Measurements from ENCODE around the gene SLC23A1.
A peak's percentile ranks its signal among the peaks of the same experiment; 100 is the strongest.
"Not testable (repeated sequence)": the region's sequence is repeated elsewhere in the genome, so short reads cannot be mapped to it uniquely, and the experiment has no call there.

The SLC23A1 gene

GRCh38 chr5:139360384-139360783, 22.7 kb downstream of the SLC23A1 start:
- H3K36me3 ChIP-seq: peaks cover 72 to 100% (median 94%) of the 10 kb centered on the region in 11 experiments
- H4K20me1 ChIP-seq: peaks cover 83 to 99% (median 90%) of the 10 kb centered on the region in 11 experiments

GRCh38 chr5:139358064-139358463, 25.0 kb downstream of the SLC23A1 start:
- Histone ChIP-seq H4K20me1 (peaks cover 84 to 100% (median 93%) of the 10 kb centered on the region in 11 experiments), H3K4me2 (no peak overlapping the region), H3K27me3 (no peaks in the 10 kb centered on the region), H3K4me1 (peaks cover 0 to 28% (median 18%) of the 10 kb centered on the region in 10 experiments; a peak in 16 of 20 replicates), H3K36me3 (peaks cover 67 to 100% (median 89%) of the 10 kb centered on the region in 11 experiments), H3K27ac (no peak overlapping the region), H3K9me3 (replicated peaks in 1 of 11) (peaks cover 0 to 23% (median 11%) of the 10 kb centered on the region in 11 experiments; a peak in 15 of 22 replicates), H3K4me3 (no peak overlapping the region), H3K9ac (no peak overlapping the region)
- TF ChIP-seq Cebpa-rat (IDR thresholded peaks at IDR 0.05): no peak

More at GRCh38 chr5:139360384-139360783, 22.7 kb downstream of the SLC23A1 start:
- TF ChIP-seq Cebpa-rat (IDR thresholded peaks at IDR 0.05): no peak
- H3K9ac ChIP-seq: no peak overlapping the region
- no peaks in the 10 kb centered on the region for H3K27me3 ChIP-seq
- H3K27ac ChIP-seq: no peak overlapping the region
- H3K4me1 ChIP-seq: peaks cover 0 to 10% (median 2%) of the 10 kb centered on the region in 10 experiments; a peak in 4 of 20 replicates
- H3K4me2 ChIP-seq: no peak overlapping the region
- no peak overlapping the region for H3K4me3 ChIP-seq
- 0 out of 22 replicates have a peak, but pooled peaks cover 0 to 6% (median 0%) of the 10 kb centered on the region in 11 experiments for H3K9me3 ChIP-seq (replicated peaks in 1 of 11)

GRCh38 chr5:139355900-139356299, 27.2 kb downstream of the SLC23A1 start:
- H3K27ac ChIP-seq: not testable (repeated sequence)

GRCh38 chr5:139354186-139354585, 28.9 kb downstream of the SLC23A1 start:
- Histone ChIP-seq H3K27ac (peak overlapping the region in 4 of 11 experiments; percentile 16 to 78 (median 76); a peak in 6 of 22 replicates), H3K4me1 (peaks cover 24 to 59% (median 50%) of the 10 kb centered on the region in 10 experiments), H4K20me1 (peaks cover 72 to 100% (median 88%) of the 10 kb centered on the region in 11 experiments)

More at GRCh38 chr5:139355900-139356299, 27.2 kb downstream of the SLC23A1 start:
- H4K20me1 ChIP-seq: peaks cover 75 to 100% (median 89%) of the 10 kb centered on the region in 11 experiments
- not testable (repeated sequence) for H3K9ac ChIP-seq, H3K27me3 ChIP-seq, H3K4me2 ChIP-seq, H3K4me3 ChIP-seq
- peaks cover 65 to 88% (median 78%) of the 10 kb centered on the region in 11 experiments for H3K36me3 ChIP-seq
- H3K4me1 ChIP-seq: peaks cover 11 to 46% (median 36%) of the 10 kb centered on the region in 10 experiments; a peak in 19 of 20 replicates
- peaks cover 0 to 23% (median 11%) of the 10 kb centered on the region in 11 experiments; a peak in 15 of 22 replicates for H3K9me3 ChIP-seq (replicated peaks in 1 of 11)

GRCh38 chr5:139347863-139348262, 35.2 kb downstream of the SLC23A1 start:
- not testable (repeated sequence) for H3K9me3 ChIP-seq (replicated peaks in 1 of 11); H3K4me3 ChIP-seq; H3K9ac ChIP-seq; H3K27me3 ChIP-seq
- Histone ChIP-seq H3K4me2 (peak overlapping the region; percentile 35 to 64 (median 51); a peak in 17 of 22 replicates), H3K4me1 (peaks cover 67 to 92% (median 81%) of the 10 kb centered on the region in 10 experiments), H3K36me3 (peaks cover 26 to 77% (median 55%) of the 10 kb centered on the region in 11 experiments), H3K27ac (peak overlapping the region in 3 of 11 experiments; percentile 12 to 36 (median 17); a peak in 2 of 22 replicates), H4K20me1 (peaks cover 85 to 100% (median 98%) of the 10 kb centered on the region in 11 experiments)

More at GRCh38 chr5:139354186-139354585, 28.9 kb downstream of the SLC23A1 start:
- no peak overlapping the region for H3K9ac ChIP-seq
- H3K4me3 ChIP-seq: no peak overlapping the region
- H3K27me3 ChIP-seq: no peaks in the 10 kb centered on the region
- peaks cover 54 to 81% (median 66%) of the 10 kb centered on the region in 11 experiments for H3K36me3 ChIP-seq
- TF ChIP-seq Cebpa-rat (IDR thresholded peaks at IDR 0.05): no peak
- peak overlapping the region in 6 of 11 experiments; percentile 0 to 80 (median 46); a peak in 5 of 22 replicates for H3K4me2 ChIP-seq
- peaks cover 0 to 23% (median 11%) of the 10 kb centered on the region in 11 experiments; a peak in 15 of 22 replicates for H3K9me3 ChIP-seq (replicated peaks in 1 of 11)

GRCh38 chr5:139345442-139345841, 37.7 kb downstream of the SLC23A1 start:
- not testable (repeated sequence) for H3K27me3 ChIP-seq; H3K27ac ChIP-seq; H3K4me3 ChIP-seq; H3K9me3 ChIP-seq (replicated peaks in 1 of 11); H3K9ac ChIP-seq
- peaks cover 80 to 92% (median 82%) of the 10 kb centered on the region in 11 experiments for H4K20me1 ChIP-seq
- peaks cover 66 to 79% (median 74%) of the 10 kb centered on the region in 10 experiments for H3K4me1 ChIP-seq
- peaks cover 23 to 67% (median 51%) of the 10 kb centered on the region in 11 experiments for H3K36me3 ChIP-seq
- peak overlapping the region in 6 of 11 experiments; percentile 85 to 98 (median 90); a peak in 6 of 22 replicates for H3K4me2 ChIP-seq

- Histone ChIP-seq H3K4me1 (peaks cover 66 to 76% (median 74%) of the 10 kb centered on the region in 10 experiments), H4K20me1 (peaks cover 68 to 85% (median 73%) of the 10 kb centered on the region in 11 experiments), H3K36me3 (peaks cover 23 to 57% (median 43%) of the 10 kb centered on the region in 11 experiments), H3K9me3 (replicated peaks in 1 of 11) (peaks cover 0 to 9% (median 0%) of the 10 kb centered on the region in 11 experiments; a peak in 3 of 22 replicates), H3K4me2 (peak overlapping the region; percentile 85 to 98 (median 90)), H3K27me3 (no peaks in the 10 kb centered on the region), H3K27ac (no peak overlapping the region), H3K9ac (peak overlapping the region in 5 of 11 experiments; percentile 95 to 100 (median 98); a peak in 7 of 22 replicates), H3K4me3 (peak overlapping the region in 9 of 10 experiments; percentile 78 to 95 (median 82); a peak in 12 of 20 replicates)
- TF ChIP-seq Cebpa-rat (IDR thresholded peaks at IDR 0.05): no peak
These were observed 38.9 kb downstream of the SLC23A1 start for GRCh38 chr5:139344177-139344576.

- Histone ChIP-seq H3K27me3 (no peaks in the 10 kb centered on the region), H3K36me3 (peaks cover 23 to 50% (median 42%) of the 10 kb centered on the region in 11 experiments), H4K20me1 (peaks cover 61 to 78% (median 66%) of the 10 kb centered on the region in 11 experiments), H3K27ac (peak overlapping the region in 9 of 11 experiments; percentile 98 to 100 (median 98); a peak in 13 of 22 replicates), H3K4me3 (peak overlapping the region; percentile 76 to 95 (median 82)), H3K9me3 (replicated peaks in 1 of 11) (peaks cover 0 to 9% (median 0%) of the 10 kb centered on the region in 11 experiments; a peak in 3 of 22 replicates), H3K4me2 (peak overlapping the region; percentile 85 to 98 (median 90)), H3K4me1 (peaks cover 58 to 70% (median 69%) of the 10 kb centered on the region in 10 experiments), H3K9ac (peak overlapping the region; percentile 95 to 100 (median 98))
- TF ChIP-seq Cebpa-rat (IDR thresholded peaks at IDR 0.05): no peak
These were observed 39.6 kb downstream of the SLC23A1 start for GRCh38 chr5:139343476-139343875.

- Histone ChIP-seq H4K20me1 (peaks cover 50 to 67% (median 55%) of the 10 kb centered on the region in 11 experiments), H3K4me1 (peaks cover 50 to 60% (median 58%) of the 10 kb centered on the region in 10 experiments), H3K9me3 (replicated peaks in 1 of 11) (peaks cover 0 to 8% (median 0%) of the 10 kb centered on the region in 11 experiments; a peak in 2 of 22 replicates), H3K4me2 (peak overlapping the region; percentile 85 to 98 (median 90)), H3K9ac (peak overlapping the region; percentile 95 to 100 (median 98)), H3K36me3 (peaks cover 23 to 39% (median 35%) of the 10 kb centered on the region in 11 experiments), H3K4me3 (peak overlapping the region; percentile 76 to 95 (median 82)), H3K27ac (peak overlapping the region; percentile 96 to 100 (median 98)), H3K27me3 (no peaks in the 10 kb centered on the region)
- TF ChIP-seq Cebpa-rat (IDR thresholded peaks at IDR 0.05): no peak
These were observed 40.7 kb downstream of the SLC23A1 start for GRCh38 chr5:139342423-139342723.
